H9 (cell line): Measurements from ENCODE around the gene NFKB1. TPM values are rescaled to one million over a fixed set of nuclear protein-coding genes. Genes with fewer than 3 reads are reported as not detected.
"Not testable (repeated sequence)": the region's sequence is repeated elsewhere in the genome, so short reads cannot be mapped to it uniquely, and the experiment has no call there.

Source experiments
- DNase-seq: peaks from one replicate; pipeline ENCODE4 v3.0.0-alpha.2; 2017
- H2AFZ ChIP-seq: one replicate; pipeline ENCODE4 v1.6.1; 2013; ENCODE audit warnings: mild to moderate bottlenecking, low read length, control low read depth, moderate library complexity
- H2AK5ac ChIP-seq: 2 replicates; pipeline ENCODE4 v1.6.1; 2013; ENCODE audit warnings: low read length, control low read depth, mixed read lengths; ENCODE audit not compliant: insufficient read length
- H2BK120ac ChIP-seq: one replicate; pipeline ENCODE4 v1.6.1; 2013; ENCODE audit warnings: low read depth, mild to moderate bottlenecking, low read length, control low read depth, inconsistent platforms; ENCODE audit not compliant: poor library complexity, severe bottlenecking
- H2BK12ac ChIP-seq: 2 replicates; pipeline ENCODE4 v1.6.1; 2013; ENCODE audit warnings: low read length, control low read depth, mixed read lengths, low read depth; ENCODE audit not compliant: insufficient read length
- H2BK15ac ChIP-seq: 2 replicates; pipeline ENCODE4 v1.6.1; 2013; ENCODE audit warnings: low read depth, low read length, control low read depth
- H2BK20ac ChIP-seq: one replicate; pipeline ENCODE4 v1.6.1; 2013; ENCODE audit warnings: low read depth, mild to moderate bottlenecking, low read length, control low read depth, inconsistent platforms; ENCODE audit not compliant: poor library complexity, severe bottlenecking
- H2BK5ac ChIP-seq: 2 replicates; pipeline ENCODE4 v1.6.1; 2013; ENCODE audit warnings: low read length, control low read depth, mixed read lengths; ENCODE audit not compliant: insufficient read length
- H3K14ac ChIP-seq: 2 replicates; pipeline ENCODE4 v1.6.1; 2013; ENCODE audit warnings: low read length, control low read depth; ENCODE audit not compliant: insufficient read depth
- H3K18ac ChIP-seq: 2 replicates; pipeline ENCODE4 v1.6.1; 2013; ENCODE audit warnings: low read depth, mild to moderate bottlenecking, mixed read lengths, low read length, control low read depth; ENCODE audit not compliant: insufficient read length
- H3K23ac ChIP-seq: 2 replicates; pipeline ENCODE4 v1.6.1; 2013; ENCODE audit warnings: low read length, control low read depth, mixed read lengths, low read depth; ENCODE audit not compliant: insufficient read length
- H3K23me2 ChIP-seq: 2 replicates; pipeline ENCODE4 v1.6.1; 2013; ENCODE audit warnings: low read depth, mild to moderate bottlenecking, mixed read lengths, low read length, control low read depth; ENCODE audit not compliant: insufficient read length, poor library complexity, severe bottlenecking
- H3K27ac ChIP-seq: 2 replicates; pipeline ENCODE4 v1.5.1; 2013; ENCODE audit warnings: low read length, control low read depth, mixed read lengths, low read depth; ENCODE audit not compliant: insufficient read length
- H3K27me3 ChIP-seq: 2 replicates; pipeline ENCODE4 v1.6.1; 2013; ENCODE audit warnings: low read length, control low read depth, inconsistent platforms; ENCODE audit not compliant: insufficient read depth
- H3K4ac ChIP-seq: 2 replicates; pipeline ENCODE4 v1.6.1; 2013; ENCODE audit warnings: low read depth, mild to moderate bottlenecking, control low read depth, inconsistent platforms, low read length, moderate library complexity
- H3K4me1 ChIP-seq: 2 replicates; pipeline ENCODE4 v1.6.1; 2013; ENCODE audit warnings: low read length, control low read depth, inconsistent platforms; ENCODE audit not compliant: insufficient read depth
- H3K4me2 ChIP-seq: 2 replicates; pipeline ENCODE4 v1.6.1; 2013; ENCODE audit warnings: low read length, control low read depth, mixed read lengths; ENCODE audit not compliant: insufficient read length, insufficient read depth
- H3K56ac ChIP-seq: 2 replicates; pipeline ENCODE4 v1.6.1; 2013; ENCODE audit warnings: low read depth, mild to moderate bottlenecking, mixed read lengths, low read length, control low read depth; ENCODE audit not compliant: insufficient read length
- H3K79me1 ChIP-seq: 2 replicates; pipeline ENCODE4 v1.6.1; 2013; ENCODE audit warnings: low read depth, mild to moderate bottlenecking, moderate library complexity, low read length, control low read depth, inconsistent platforms; ENCODE audit not compliant: insufficient read depth, poor library complexity, severe bottlenecking
- H3K79me2 ChIP-seq: 2 replicates; pipeline ENCODE4 v1.6.1; 2013; ENCODE audit warnings: low read length, control low read depth, inconsistent platforms; ENCODE audit not compliant: insufficient read depth
- H3K9ac ChIP-seq: 2 replicates; pipeline ENCODE4 v1.6.1; 2013; ENCODE audit warnings: low read length, control low read depth, mixed read lengths; ENCODE audit not compliant: insufficient read length; ENCODE audit errors: extremely low read depth
- H3K9me3 ChIP-seq: one replicate; pipeline ENCODE4 v1.6.1; 2013; ENCODE audit warnings: low read depth, low read length, inconsistent platforms; ENCODE audit not compliant: control insufficient read depth
- H3T11ph ChIP-seq: one replicate; pipeline ENCODE4 v1.6.1; 2013; ENCODE audit warnings: mild to moderate bottlenecking, low read length, control low read depth, inconsistent platforms
- H4K20me1 ChIP-seq: one replicate; pipeline ENCODE4 v1.6.1; 2013; ENCODE audit not compliant: control insufficient read depth, insufficient read length, insufficient read depth
- H4K5ac ChIP-seq: 2 replicates; pipeline ENCODE4 v1.6.1; 2013; ENCODE audit warnings: low read depth, mild to moderate bottlenecking, mixed read lengths, low read length, control low read depth; ENCODE audit not compliant: insufficient read length
- H4K8ac ChIP-seq: replicated peaks from 2 replicates; pipeline ENCODE4 v1.6.1; 2013; ENCODE audit warnings: low read length, control low read depth, mixed read lengths, low read depth; ENCODE audit not compliant: insufficient read length
- H4K91ac ChIP-seq: 2 replicates; pipeline ENCODE4 v1.6.1; 2013; ENCODE audit warnings: low read depth, mild to moderate bottlenecking, moderate library complexity, mixed read lengths, low read length, control low read depth; ENCODE audit not compliant: insufficient read length
- H3K27ac Mint-ChIP-seq, 3 experiments: 2 replicates in 2 of 3; 3 replicates in 1 of 3; pipeline ENCODE4 v1.8.0; 2020 to 2021; ENCODE audit warnings: mixed read lengths in 3 of 3, mild to moderate bottlenecking in 1 of 3, moderate library complexity in 1 of 3
- H3K27me3 Mint-ChIP-seq: 2 replicates; pipeline ENCODE4 v1.8.0; 2021; ENCODE audit warnings: low read depth, mild to moderate bottlenecking, moderate library complexity, mixed read lengths
- H3K36me3 Mint-ChIP-seq, 3 experiments: 2 replicates in 2 of 3; 3 replicates in 1 of 3; pipeline ENCODE4 v1.8.0; 2020 to 2021; ENCODE audit warnings: low read depth in 3 of 3, mixed read lengths in 3 of 3; ENCODE audit not compliant: insufficient read depth in 1 of 3
- H3K4me1 Mint-ChIP-seq, 2 experiments: 2 replicates each; pipeline ENCODE4 v1.8.0; 2020; ENCODE audit warnings: mixed read lengths in 2 of 2
- H3K4me3 Mint-ChIP-seq, 2 experiments: 2 replicates in 1 of 2; 3 replicates in 1 of 2; pipeline ENCODE4 v1.8.0; 2020 to 2021; ENCODE audit warnings: mild to moderate bottlenecking in 2 of 2, mixed read lengths in 2 of 2, moderate library complexity in 1 of 2
- H3K9me3 Mint-ChIP-seq, 2 experiments: 2 replicates in 1 of 2; 3 replicates in 1 of 2; pipeline ENCODE4 v1.8.0; 2020; ENCODE audit warnings: mild to moderate bottlenecking in 2 of 2, mixed read lengths in 2 of 2, moderate library complexity in 1 of 2
- WGBS: extraction: QIAGEN DNeasy Blood & Tissue Kit; methylation state at CpG from one replicate; pipeline ENCODE4 v1.1.7; 2013; ENCODE audit warnings: missing lambda C conversion rate, low lambda C conversion rate, mixed read lengths; ENCODE audit not compliant: insufficient read length; ENCODE audit errors: extremely low coverage; 5-methylcytosine and 5-hydroxymethylcytosine counted together
- total RNA-seq: library from RNA; stranded (reverse); gene quantifications from 2 replicates; pipeline ENCODE4 v1.2.1, GENCODE V29; 2021
- TF ChIP-seq, protein P1 (sequence below): fragments of 200-600 bp; sonication (generic); conservative IDR thresholded peaks from 3 replicates; pipeline ENCODE4 v1.8.0; 2021; ENCODE audit warnings: antibody characterized with exemption, mild to moderate bottlenecking

The NFKB1 gene
- total RNA-seq, 1 experiment from 2014 or later, result 5.7 TPM

DNA sequence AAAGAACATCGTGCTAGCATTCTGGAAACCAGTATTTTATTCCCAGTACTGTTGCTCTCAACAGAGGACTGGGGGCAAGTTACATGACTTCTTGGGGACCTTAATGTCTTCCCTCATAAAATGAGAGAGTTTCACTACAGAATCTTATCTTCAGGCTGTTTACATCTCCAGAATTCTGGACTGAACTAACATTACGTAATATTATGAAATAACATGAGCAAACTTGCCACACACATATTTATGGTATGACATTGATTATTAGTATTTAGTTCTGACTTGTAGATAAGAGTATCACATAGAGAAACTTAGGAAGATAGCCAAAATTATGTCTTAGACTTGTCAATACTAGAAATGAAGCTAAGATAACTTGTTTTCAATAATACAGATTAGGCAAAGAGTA is 68.0 kb downstream of the NFKB1 start:
- Histone ChIP-seq H4K5ac (no peak overlapping the region), H3K4me1 (no peaks in the 10 kb centered on the region), H3K23ac (no peak overlapping the region), H2BK5ac (no peak overlapping the region), H3K14ac (no peak overlapping the region), H3K9me3 (no peaks in the 10 kb centered on the region), H3K56ac (no peak overlapping the region), H3K27me3 (no peaks in the 10 kb centered on the region), H3K27ac (no peak overlapping the region), H2BK120ac (no peak overlapping the region), H3K79me2 (no peaks in the 10 kb centered on the region), H2AK5ac (no peak overlapping the region), H3K4me2 (no peak overlapping the region), H3K18ac (no peak overlapping the region), H3T11ph (no peak overlapping the region), H2BK20ac (no peak overlapping the region), H4K20me1 (no peaks in the 10 kb centered on the region), H3K9ac (no peak overlapping the region), H3K4ac (no peak overlapping the region), H2AFZ (no peak overlapping the region), H4K8ac (no peak overlapping the region), H3K79me1 (no peaks in the 10 kb centered on the region), H3K23me2 (no peaks in the 10 kb centered on the region), H4K91ac (no peak overlapping the region), H2BK15ac (no peak overlapping the region), H2BK12ac (no peak overlapping the region)
- WGBS, result no CpG with 5 or more reads among the region's 2 CpGs
- no peak overlapping the region for H3K27ac Mint-ChIP-seq
- peaks cover 3 to 4% of the 10 kb centered on the region in 2 experiments; a peak in 2 of 5 replicates for H3K9me3 Mint-ChIP-seq
- no peak overlapping the region for H3K4me3 Mint-ChIP-seq
- TF ChIP-seq, protein P1, sequence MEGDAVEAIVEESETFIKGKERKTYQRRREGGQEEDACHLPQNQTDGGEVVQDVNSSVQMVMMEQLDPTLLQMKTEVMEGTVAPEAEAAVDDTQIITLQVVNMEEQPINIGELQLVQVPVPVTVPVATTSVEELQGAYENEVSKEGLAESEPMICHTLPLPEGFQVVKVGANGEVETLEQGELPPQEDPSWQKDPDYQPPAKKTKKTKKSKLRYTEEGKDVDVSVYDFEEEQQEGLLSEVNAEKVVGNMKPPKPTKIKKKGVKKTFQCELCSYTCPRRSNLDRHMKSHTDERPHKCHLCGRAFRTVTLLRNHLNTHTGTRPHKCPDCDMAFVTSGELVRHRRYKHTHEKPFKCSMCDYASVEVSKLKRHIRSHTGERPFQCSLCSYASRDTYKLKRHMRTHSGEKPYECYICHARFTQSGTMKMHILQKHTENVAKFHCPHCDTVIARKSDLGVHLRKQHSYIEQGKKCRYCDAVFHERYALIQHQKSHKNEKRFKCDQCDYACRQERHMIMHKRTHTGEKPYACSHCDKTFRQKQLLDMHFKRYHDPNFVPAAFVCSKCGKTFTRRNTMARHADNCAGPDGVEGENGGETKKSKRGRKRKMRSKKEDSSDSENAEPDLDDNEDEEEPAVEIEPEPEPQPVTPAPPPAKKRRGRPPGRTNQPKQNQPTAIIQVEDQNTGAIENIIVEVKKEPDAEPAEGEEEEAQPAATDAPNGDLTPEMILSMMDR, result no peak
- no peak for DNase-seq
- H3K27me3 Mint-ChIP-seq, result no peaks in the 10 kb centered on the region
- H3K4me1 Mint-ChIP-seq, result peaks cover 0 to 4% of the 10 kb centered on the region in 2 experiments; a peak in 1 of 4 replicates
- H3K36me3 Mint-ChIP-seq, result peaks cover 0 to 4% (median 0%) of the 10 kb centered on the region in 3 experiments; a peak in 2 of 7 replicates

DNA sequence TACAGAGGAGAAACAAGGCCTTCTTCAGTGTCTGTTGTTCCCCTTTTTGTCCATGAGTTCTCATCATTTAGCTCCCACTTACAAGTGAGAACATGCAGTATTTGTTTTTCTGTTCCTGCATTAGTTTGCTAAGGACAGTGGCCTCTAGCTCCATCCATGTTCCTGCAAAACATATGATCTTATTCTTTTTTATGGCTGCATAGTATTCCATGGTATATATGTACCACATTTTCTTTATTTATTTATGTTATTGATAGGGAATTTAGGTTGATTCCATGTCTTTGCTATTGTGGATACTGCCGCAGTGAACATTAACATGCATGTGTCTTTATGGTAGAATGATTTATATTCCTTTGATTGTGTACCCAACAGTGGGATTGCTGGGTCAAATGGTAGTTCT is 69.1 kb downstream of the NFKB1 start:
- H3K27me3 Mint-ChIP-seq, H4K5ac ChIP-seq, H2BK12ac ChIP-seq, H3K79me2 ChIP-seq, H3K4me3 Mint-ChIP-seq, H2BK15ac ChIP-seq, H3K4ac ChIP-seq, H3K9ac ChIP-seq, H3K23ac ChIP-seq, H2BK120ac ChIP-seq, H3K27me3 ChIP-seq, DNase-seq, H2AK5ac ChIP-seq, H3K36me3 Mint-ChIP-seq, H3K27ac ChIP-seq, H3K9me3 Mint-ChIP-seq, H4K20me1 ChIP-seq, H3K23me2 ChIP-seq, H2BK20ac ChIP-seq, H4K91ac ChIP-seq, H2BK5ac ChIP-seq, H3K79me1 ChIP-seq, H4K8ac ChIP-seq, H3T11ph ChIP-seq, H3K56ac ChIP-seq, H3K4me2 ChIP-seq, H3K4me1 Mint-ChIP-seq, H3K14ac ChIP-seq, H3K18ac ChIP-seq, H2AFZ ChIP-seq, H3K9me3 ChIP-seq, H3K4me1 ChIP-seq, H3K27ac Mint-ChIP-seq: not testable (repeated sequence)
- no CpG with 5 or more reads among the region's 1 CpG for WGBS
